Activated CD8-positive, alpha-beta memory T cell treated with anti-CD3 and anti-CD28 coated beads, Interleukin-2, amount 50 U/mL, for 24 hours (primary cell): ENCODE data around the gene TRIM38.
"Not testable (repeated sequence)": the region's sequence is repeated elsewhere in the genome, so short reads cannot be mapped to it uniquely, and the experiment has no call there.

Source experiments
- DNase-seq: peaks from one replicate; pipeline ENCODE4 v3.0.0-alpha.2; 2020; ENCODE audit errors: extremely low read depth

Gene TRIM38

GRCh38 chr6:25971187-25971821 lies 8.7 kb downstream of the TRIM38 start:
- DNase-seq: no peak

DNA sequence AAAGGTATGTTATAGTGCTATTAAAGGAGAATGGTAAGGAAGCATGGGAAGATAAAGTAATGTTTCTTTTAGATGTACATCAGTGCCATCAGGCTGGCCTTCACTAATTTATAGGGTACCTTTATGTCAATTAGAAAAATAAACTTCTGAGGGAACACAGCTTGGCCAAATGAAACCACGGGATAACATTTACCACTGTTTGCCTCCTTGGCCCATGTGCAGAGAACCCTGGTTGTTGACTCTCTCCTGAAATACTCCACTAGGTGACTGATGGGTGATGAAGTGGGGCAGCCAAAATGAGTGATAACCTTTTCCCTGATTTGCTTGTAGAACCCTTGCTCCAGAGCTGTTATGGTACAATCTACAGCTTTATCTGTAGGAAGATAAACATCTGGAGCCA lies 9.5 kb downstream of the TRIM38 start:
- no peak for DNase-seq

- DNase-seq: no peak
Measured at GRCh38 chr6:25972902-25973301, 10.3 kb downstream of the TRIM38 start.

DNA sequence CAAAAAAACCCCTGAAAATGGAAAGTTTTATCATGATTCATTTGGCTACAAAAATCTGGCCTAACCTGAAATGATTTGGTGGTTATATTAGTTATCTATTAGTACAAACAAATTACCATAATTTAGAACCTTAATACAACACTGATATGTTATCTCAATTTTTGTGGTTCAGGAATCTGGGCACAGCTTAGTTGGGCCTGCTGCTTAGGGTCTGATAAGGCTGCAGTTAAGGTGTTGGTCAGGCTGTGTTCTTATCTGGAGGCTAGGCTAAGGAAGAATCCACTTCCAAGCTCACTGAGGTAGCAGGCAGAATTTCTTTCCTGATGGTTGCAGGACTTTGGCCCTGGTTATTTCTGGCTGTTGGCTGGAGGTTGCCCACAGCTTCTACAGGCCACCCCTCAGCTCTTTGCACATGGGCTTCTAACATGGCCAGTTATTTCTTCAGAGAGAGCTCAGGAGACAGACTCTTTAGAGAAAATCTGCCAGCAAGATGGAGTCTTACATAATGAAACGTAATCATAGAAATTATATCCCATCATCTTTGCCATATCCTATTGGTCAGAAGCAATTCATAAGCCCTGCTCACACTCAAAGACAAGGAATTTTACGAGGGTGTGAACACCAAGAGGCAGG lies 11.4 kb downstream of the TRIM38 start:
- DNase-seq: no peak

GRCh38 chr6:25975923-25976560 lies 13.4 kb downstream of the TRIM38 start:
- no peak for DNase-seq

GRCh38 chr6:25980935-25981334 lies 18.3 kb downstream of the TRIM38 start:
- DNase-seq: no peak

DNA sequence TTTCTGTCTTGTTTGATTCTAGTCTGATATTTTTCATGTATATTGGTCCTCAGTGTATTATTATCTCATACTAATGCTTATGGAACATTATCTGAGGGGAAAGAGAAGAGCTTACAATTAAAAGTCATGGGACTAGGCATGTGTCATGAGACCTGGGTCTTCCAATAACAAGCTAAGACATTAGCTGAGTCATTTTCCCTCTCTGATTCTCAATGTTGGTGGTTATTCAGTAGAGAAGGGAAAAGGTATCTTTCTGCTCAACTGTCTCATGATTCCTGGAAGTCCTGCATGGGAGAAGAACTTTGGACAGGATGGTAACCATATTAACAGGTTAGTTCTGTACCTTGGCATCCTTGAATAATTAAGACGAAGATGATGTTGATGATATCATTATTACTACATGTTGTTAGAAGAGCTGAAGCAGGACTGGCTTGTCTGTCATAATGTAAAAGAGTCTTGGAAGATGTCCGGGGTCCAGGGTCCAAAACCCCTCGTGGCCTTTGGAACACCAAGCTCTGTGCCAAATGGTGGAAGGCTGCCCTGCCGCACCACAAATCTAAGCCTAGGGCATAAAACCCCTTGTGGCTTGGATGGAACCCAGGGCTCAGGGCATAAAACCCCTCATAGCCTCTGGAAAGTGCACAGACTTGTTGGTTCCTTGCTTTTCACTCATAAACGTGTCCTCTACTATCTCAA lies 19.1 kb downstream of the TRIM38 start:
- no peak for DNase-seq

- DNase-seq: no peak
Measured at GRCh38 chr6:25984265-25984664, 21.7 kb downstream of the TRIM38 start.

GRCh38 chr6:25987845-25988244 lies 25.2 kb downstream of the TRIM38 start:
- no peak for DNase-seq

DNA sequence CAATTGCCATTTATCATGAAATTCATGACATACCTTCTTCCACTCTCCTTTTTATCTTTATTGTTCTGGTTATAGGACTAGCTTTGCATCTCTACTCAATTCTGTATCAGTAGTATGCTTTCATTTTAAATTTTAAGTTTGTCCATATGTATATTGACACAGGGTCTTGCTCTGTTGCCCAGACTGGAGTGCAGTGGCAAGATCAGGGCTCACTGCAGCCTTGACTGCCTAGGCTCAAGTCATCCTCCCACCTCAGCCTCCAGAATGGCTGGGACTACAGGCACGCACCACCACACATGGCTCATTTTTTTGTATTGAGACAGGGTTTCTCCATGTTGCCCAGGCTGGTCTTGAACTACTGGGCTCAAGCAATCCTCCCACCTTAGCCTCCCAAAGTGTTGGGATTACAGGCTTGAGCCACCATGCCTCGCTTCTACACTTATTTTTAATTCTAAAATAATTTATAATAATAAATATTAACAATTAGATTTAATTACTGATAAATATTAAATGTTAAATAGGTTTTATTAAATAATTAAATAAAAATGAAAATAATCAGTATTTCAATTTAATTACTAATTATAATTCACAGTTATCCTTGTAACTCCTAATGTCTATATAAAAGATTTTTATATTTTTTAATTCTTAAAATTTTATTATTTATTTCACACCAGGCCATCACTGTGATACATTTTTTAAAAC lies 27.7 kb downstream of the TRIM38 start:
- DNase-seq: no peak

DNA sequence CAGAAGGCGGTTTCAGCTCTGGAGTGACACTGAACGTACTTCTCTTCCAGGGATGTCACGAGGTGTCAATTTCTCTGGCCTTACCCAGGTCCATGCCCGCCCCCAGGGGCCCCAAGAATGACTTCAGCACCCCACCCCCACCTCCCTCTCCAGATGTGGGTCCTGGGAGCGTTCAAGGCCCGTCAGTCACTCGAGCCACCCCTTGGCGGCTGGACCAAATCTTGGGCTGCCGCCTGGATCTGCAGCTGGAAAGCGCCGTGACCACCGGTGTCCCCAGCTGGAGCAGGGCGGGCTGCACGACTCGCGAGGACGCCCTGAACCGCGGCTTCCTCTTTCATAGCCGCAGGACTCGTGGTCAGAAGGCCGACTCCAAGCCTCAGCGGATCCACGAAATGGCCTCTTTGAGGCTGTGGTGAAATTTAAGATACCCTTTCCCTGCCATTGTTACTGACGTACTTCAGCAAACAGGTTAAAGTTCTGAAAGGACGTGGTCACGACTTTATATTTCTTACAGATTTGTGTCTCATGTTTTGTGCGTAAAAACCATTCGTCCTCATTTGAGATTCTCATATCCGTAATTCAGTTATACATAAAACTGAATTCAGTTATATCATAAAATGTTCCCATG lies 29.3 kb downstream of the TRIM38 start:
- no peak for DNase-seq

DNA sequence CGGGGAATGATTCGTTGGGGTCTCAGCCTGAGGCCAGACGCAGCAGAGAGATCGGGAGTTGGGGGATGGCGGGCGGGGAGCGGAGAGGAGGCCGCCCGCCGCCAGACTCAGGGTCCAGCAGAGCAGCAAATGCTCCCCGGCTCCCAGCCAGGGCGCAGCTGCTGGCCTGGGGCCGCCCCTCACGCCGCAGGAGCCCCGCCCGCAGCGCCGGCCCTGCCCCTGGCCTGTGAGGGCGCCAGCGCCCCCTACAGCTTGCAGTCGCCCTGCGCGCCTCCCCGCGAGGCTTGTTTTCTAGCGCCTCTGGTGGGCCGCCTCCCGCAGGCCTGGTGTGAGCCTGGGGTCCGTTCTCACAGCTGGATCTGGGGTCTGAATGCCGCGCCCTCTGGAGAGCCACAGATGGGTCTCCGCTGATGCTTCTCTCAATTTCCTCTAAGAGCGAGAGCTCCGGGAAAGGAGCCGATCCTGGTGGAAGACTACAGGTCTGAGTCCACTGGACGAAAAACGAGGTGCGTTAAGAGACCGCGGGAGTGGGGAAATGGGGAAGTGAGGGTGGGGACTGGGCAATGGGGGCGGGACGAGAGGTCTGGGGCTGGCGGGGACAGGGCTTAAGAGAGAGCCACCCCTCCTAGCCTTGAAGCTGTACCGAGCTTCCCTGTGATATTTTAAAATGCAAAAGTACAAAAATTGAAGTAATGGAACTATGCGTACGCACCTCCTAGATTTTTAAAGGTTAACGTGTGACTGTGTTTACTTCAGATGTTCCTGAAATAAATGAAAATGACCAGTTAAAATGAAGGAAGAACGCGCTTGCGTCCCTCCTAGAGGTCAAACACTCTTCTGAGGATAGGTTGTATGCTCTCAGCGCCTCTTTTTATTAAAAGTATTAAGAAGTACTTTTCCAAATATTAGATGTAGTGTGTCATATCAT lies 30.1 kb downstream of the TRIM38 start:
- peak; percentile 74 for DNase-seq

DNA sequence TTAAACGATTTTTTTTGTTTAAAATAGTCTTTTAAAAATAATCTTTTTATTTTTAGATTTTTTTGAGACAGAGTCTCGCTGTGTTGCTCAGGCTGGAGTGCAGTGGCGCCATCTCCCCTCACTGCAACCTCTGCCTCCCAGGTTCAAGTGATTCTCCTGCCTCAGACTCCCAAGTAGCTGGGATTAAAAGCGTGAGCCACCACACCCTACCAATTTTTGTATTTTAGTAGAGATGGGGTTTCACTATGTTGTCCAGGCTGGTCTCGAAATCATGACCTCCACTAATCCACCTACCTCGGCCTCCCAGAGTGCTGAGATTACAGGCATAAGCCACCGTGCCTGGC lies 30.7 kb downstream of the TRIM38 start:
- DNase-seq: not testable (repeated sequence)

GRCh38 chr6:25995507-25995906 lies 32.9 kb downstream of the TRIM38 start:
- no peak for DNase-seq

GRCh38 chr6:25997921-25998320 lies 35.3 kb downstream of the TRIM38 start:
- no peak for DNase-seq

GRCh38 chr6:25998379-25998778 lies 35.8 kb downstream of the TRIM38 start:
- DNase-seq: no peak

DNA sequence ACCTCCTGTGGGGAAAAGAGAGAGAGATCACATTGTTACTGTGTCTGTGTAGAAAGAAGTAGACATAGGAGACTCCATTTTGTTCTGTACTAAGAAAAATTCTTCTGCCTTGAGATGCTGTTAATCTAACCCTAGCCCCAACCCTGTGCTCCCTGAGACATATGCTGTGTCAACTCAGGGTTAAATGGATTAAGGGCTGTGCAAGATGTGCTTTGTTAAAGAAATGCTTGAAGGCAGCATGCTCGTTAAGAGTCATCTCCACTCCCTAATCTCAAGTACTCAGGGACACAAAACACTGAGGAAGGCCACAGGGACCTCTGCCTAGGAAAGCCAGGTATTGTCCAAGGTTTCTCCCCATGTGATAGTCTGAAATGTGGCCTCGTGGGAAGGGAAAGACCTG lies 36.6 kb downstream of the TRIM38 start:
- DNase-seq: not testable (repeated sequence)

GRCh38 chr6:26000366-26001144 lies 38.0 kb downstream of the TRIM38 start:
- DNase-seq: no peak

- no peak for DNase-seq
Measured at GRCh38 chr6:26003102-26003694, 40.6 kb downstream of the TRIM38 start.
